OCI-LY7 (cell line): Measurements from ENCODE around the gene CARNS1. TPM values are rescaled to one million over a fixed set of nuclear protein-coding genes. Genes with fewer than 3 reads are reported as not detected.

Experiments
- BruUV-seq: library from RNA; stranded (reverse); fragments of 400-500 nt; replicated peaks from 2 replicates; lab custom pipeline; 2021; lab: Mats Ljungman, UMichigan
- CTCF ChIA-PET: fragments of 300-600 bp; sonication (Branson Sonifier 250); formaldehyde crosslinking; loops from one replicate; lab custom pipeline; 2022; ENCODE audit warnings: antibody characterized with exemption; ENCODE audit not compliant: unreplicated experiment; lab: Charles Lee
- POLR2A ChIA-PET: fragments of 300-600 bp; sonication (Branson Sonifier 250); formaldehyde crosslinking; loops from one replicate; lab custom pipeline; 2022; ENCODE audit warnings: antibody characterized with exemption; lab: Charles Lee
- DNase-seq: peaks from one replicate; pipeline ENCODE4 v3.0.0-alpha.2; 2015; ENCODE audit warnings: low spot score
- H2AFZ ChIP-seq: fragments of 200-600 bp; sonication (generic), shearing (Covaris generic); 2 replicates; pipeline ENCODE4 v1.6.1; 2014; ENCODE audit warnings: mild to moderate bottlenecking, antibody characterized with exemption, low read length, moderate library complexity
- H3K27ac ChIP-seq: fragments of 200-600 bp; sonication (generic); 2 replicates; pipeline ENCODE4 v1.5.1; 2014; ENCODE audit warnings: mixed run types, low read depth, mild to moderate bottlenecking, moderate library complexity, low read length, inconsistent platforms; ENCODE audit not compliant: poor library complexity, severe bottlenecking
- H3K36me3 ChIP-seq: fragments of 200-600 bp; sonication (generic); 2 replicates; pipeline ENCODE4 v1.6.1; 2014; ENCODE audit warnings: mild to moderate bottlenecking, antibody characterized with exemption, low read length, moderate library complexity, mixed read lengths; ENCODE audit not compliant: insufficient read depth
- H3K4me1 ChIP-seq: fragments of 200-600 bp; sonication (generic); 2 replicates; pipeline ENCODE4 v1.5.1; 2014; ENCODE audit warnings: mild to moderate bottlenecking, low read length; ENCODE audit not compliant: insufficient read depth, poor library complexity, severe bottlenecking
- H3K4me2 ChIP-seq: fragments of 200-600 bp; sonication (generic); 2 replicates; pipeline ENCODE4 v1.6.1; 2014; ENCODE audit warnings: mild to moderate bottlenecking, low read length
- H3K4me3 ChIP-seq: fragments of 200-600 bp; sonication (generic); 2 replicates; pipeline ENCODE4 v1.5.1; 2014; ENCODE audit warnings: mild to moderate bottlenecking, low read depth, low read length; ENCODE audit not compliant: poor library complexity, severe bottlenecking
- H3K79me2 ChIP-seq: fragments of 200-600 bp; sonication (generic); 2 replicates; pipeline ENCODE4 v1.6.1; 2016; ENCODE audit warnings: low read depth, mild to moderate bottlenecking, low read length, moderate library complexity, mixed read lengths; ENCODE audit not compliant: insufficient read depth
- H3K9me2 ChIP-seq: fragments of 200-600 bp; sonication (generic); 2 replicates; pipeline ENCODE4 v1.6.1; 2016; ENCODE audit warnings: mild to moderate bottlenecking, low read length, mixed read lengths; ENCODE audit not compliant: insufficient read depth
- H3K9me3 ChIP-seq: fragments of 200-600 bp; sonication (generic); 2 replicates; pipeline ENCODE4 v1.6.1; 2014; ENCODE audit warnings: mild to moderate bottlenecking, mixed run types, low read length, mixed read lengths
- H4K20me1 ChIP-seq: fragments of 200-600 bp; sonication (generic); 2 replicates; pipeline ENCODE4 v1.6.1; 2014; ENCODE audit warnings: mild to moderate bottlenecking, antibody characterized with exemption, low read length, moderate library complexity, mixed read lengths; ENCODE audit not compliant: insufficient read depth
- CTCF ChIP-seq: fragments of 200-600 bp; sonication (generic); conservative IDR thresholded peaks from 2 replicates; pipeline ENCODE4 v1.5.1; 2014; ENCODE audit warnings: mild to moderate bottlenecking, antibody characterized with exemption, low read length, moderate library complexity, mixed read lengths
- EZH2phosphoT487 ChIP-seq: fragments of 200-600 bp; sonication (generic); IDR thresholded peaks from 2 replicates; pipeline ENCODE4 v1.6.1; 2018; ENCODE audit warnings: low read depth, borderline replicate concordance, mild to moderate bottlenecking, mixed run types, antibody characterized with exemption, low read length, moderate library complexity, mixed read lengths
- intact Hi-C: fragments of 100-400 bp; cut with micrococcal nuclease; formaldehyde crosslinking; loops from one replicate; pipeline ENCODE4 v1.10.0; 2022; ENCODE audit not compliant: unreplicated experiment
- total RNA-seq, 2 experiments: library from RNA; depleted of rRNA in 1 of 2; stranded (reverse); fragments of >200 nt in 1 of 2; shearing (Covaris generic) in 1 of 2; gene quantifications; 2 replicates each; pipeline ENCODE4 v1.2.3, GENCODE V29; 2014 to 2022

The CARNS1 gene
- total RNA-seq, 2 experiments from 2014 or later: 0.06 to 0.21 TPM

- H3K9me2 ChIP-seq: no peaks in the 10 kb centered on the region
- intact Hi-C loops: no loop called here
- no TSS peak for BruUV-seq
- H3K4me1 ChIP-seq: peaks cover 67% of the 10 kb centered on the region
- peak overlapping the region; percentile 31 for H3K4me2 ChIP-seq
- no peaks in the 10 kb centered on the region for H3K9me3 ChIP-seq
- no peak overlapping the region for H2AFZ ChIP-seq
- ChIA-PET POLR2A (no interaction called here), CTCF (no interaction called here)
- no peaks in the 10 kb centered on the region for H4K20me1 ChIP-seq
- no peak for TF ChIP-seq EZH2phosphoT487
- TF ChIP-seq CTCF: no peak
- no peaks in the 10 kb centered on the region for H3K36me3 ChIP-seq
- no peaks in the 10 kb centered on the region for H3K79me2 ChIP-seq
- no peak for DNase-seq
- no peak overlapping the region for H3K27ac ChIP-seq
- H3K4me3 ChIP-seq: no peak overlapping the region
Measured at GRCh38 chr11:67416416-67417335, 1.2 kb downstream of the CARNS1 start.

- Histone ChIP-seq H3K4me3 (no peak overlapping the region), H4K20me1 (no peaks in the 10 kb centered on the region), H3K9me3 (no peaks in the 10 kb centered on the region), H3K4me1 (peaks cover 60% of the 10 kb centered on the region), H3K36me3 (no peaks in the 10 kb centered on the region), H3K79me2 (no peaks in the 10 kb centered on the region), H3K27ac (no peak overlapping the region), H2AFZ (no peak overlapping the region), H3K4me2 (no peak overlapping the region), H3K9me2 (no peaks in the 10 kb centered on the region)
- POLR2A ChIA-PET: interaction anchor here (0.6 to 2.2 kb wide), 2 partner anchors 10 to 13 kb away, joined by 3 to 7 read pairs; no protein-coding TSS in a partner anchor
- BruUV-seq: no TSS peak
- DNase-seq: no peak
- CTCF ChIA-PET: no interaction called here
- TF ChIP-seq CTCF (no peak), EZH2phosphoT487 (no peak)
- intact Hi-C loops: no loop called here
Measured at GRCh38 chr11:67417425-67417824, 1.9 kb downstream of the CARNS1 start.
